ENCODE measurements around the gene TPX2.
A peak's percentile ranks its signal among the peaks of the same experiment; 100 is the strongest.
"Not testable (repeated sequence)": the region's sequence is repeated elsewhere in the genome, so short reads cannot be mapped to it uniquely, and the experiment has no call there.

TPX2 gene

GRCh38 chr20:31720486-31721407 is 18.3 kb upstream of the TPX2 start:
- DNase-seq (ENCODE audit: low spot score), result no peak

GRCh38 chr20:31721408-31722256 is 17.5 kb upstream of the TPX2 start:
- no peak for DNase-seq (ENCODE audit: low spot score)

GRCh38 chr20:31722257-31723068 is 16.6 kb upstream of the TPX2 start, which contains the start of gene BCL2L1:
Gene BCL2L1 (minus strand): TSS chr20:31722868. CDS start chr20:31722218, 650 bp downstream.
- peak; percentile 84 for DNase-seq (ENCODE audit: low spot score)

GRCh38 chr20:31723069-31723318 is 16.1 kb upstream of the TPX2 start:
- no peak for DNase-seq (ENCODE audit: low spot score)

GRCh38 chr20:31723319-31724078 is 15.6 kb upstream of the TPX2 start:
- peak; percentile 98 for DNase-seq (ENCODE audit: low spot score)

DNA sequence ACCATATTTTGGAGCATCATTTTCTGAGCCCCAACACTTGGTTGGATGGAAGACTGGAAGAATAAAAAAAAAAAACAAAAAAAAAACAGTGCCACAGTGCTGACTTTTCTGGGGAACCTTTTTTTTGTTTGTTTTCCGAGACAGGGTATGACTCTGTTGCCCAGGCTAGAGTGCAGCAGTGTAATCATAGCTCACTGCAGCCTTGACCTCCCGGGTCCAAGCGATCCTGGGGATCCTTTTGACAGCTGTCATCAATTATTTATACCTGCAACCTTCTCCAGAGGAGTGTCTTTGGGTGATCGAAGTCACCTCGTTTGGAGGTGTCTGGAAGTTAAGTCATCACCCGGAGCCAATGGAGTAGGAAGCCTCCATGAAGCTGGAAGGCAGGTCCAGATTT is 7.8 kb upstream of the TPX2 start:
- no peak for DNase-seq (ENCODE audit: low spot score)

- no peak for DNase-seq (ENCODE audit: low spot score)
These were observed 474 bp downstream of the TPX2 start for GRCh38 chr20:31739550-31739977.

DNA sequence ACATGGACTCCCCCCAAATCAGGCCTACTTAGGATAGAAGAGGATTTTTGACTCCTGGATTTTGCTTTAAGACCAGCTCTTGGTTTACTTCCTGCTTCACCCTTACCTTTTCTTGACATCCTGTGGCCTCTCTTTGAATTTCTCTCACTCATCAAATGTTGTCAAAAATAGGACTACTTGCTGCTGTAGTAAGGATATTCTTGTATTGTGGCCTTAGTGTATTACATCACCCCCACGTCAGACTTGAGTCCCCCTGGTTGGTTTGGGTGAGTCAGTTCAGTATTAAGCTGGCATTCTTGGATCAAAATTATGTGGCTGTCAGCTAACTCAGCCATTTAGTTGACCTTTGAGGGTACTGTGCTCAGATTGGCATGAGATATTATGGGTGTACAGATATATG is 1.1 kb downstream of the TPX2 start:
- DNase-seq (ENCODE audit: low spot score), result peak; percentile 33

DNA sequence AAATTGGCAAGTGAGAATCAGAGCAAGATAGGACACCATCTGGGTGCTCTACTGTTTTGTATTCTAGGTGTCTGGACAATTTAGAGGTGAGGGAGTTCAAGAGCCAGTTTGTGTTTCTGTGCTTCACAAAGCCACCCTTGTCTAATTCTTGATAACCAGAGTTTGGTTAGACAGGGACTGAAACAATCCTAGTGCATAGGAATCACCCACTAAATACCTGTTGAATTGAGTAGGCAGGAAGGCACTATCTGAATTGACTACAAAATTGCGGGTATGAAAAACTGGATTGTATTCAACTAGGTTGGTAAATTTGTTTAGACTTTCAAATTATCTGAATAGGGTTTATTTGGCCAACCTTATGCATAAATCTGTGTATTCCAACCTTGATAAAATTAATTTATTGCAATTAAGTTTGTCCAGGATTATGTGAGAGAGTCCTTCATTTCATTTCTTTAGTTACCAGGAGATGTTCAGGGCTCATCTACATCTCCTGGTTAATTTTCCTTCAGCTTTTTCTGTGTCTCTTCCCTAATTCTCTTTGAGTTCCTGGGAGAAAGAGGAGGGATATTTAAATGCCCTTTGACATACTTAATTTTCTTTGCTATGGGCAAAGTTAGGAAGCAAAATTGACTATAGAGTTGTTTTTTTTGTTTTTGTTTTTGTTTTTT is 1.7 kb downstream of the TPX2 start:
- DNase-seq (ENCODE audit: low spot score), result no peak

DNA sequence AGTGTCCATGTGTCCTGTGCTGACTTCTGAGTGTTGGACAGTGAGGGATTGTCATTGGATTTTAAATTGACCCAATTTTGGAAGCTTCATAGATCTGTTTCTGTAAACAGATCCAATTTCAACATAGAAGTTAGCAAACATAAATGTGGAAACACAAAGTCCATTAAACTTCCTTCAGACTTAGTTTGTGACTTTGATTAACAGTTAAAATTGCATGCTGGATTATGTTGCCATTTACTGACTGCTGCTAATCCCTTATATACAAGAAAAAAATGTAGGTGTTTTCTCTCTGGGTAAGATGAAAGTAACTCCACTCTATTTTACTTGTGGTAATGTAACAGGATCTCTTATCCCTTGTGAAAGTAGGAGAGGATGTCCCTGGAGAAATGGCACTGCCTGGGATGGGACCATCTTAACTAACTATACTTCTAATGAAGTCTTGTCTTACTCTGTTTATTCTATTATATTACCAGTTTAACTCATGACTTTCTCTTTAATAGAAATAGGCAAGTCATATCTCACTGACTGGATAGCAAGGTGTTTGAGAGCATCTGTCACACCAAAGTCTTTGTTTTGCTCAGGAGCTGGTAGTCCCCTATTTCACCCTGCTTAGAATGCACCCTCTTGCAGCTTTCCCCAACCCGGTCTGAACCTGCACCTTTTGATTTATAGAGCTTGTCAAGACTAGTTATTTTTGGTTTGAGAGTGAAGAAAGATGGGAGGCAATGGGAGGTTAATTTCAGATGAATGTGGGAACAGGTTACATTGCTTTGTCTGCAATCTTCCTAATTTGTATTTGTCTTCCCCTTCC is 7.2 kb downstream of the TPX2 start:
- no peak for DNase-seq (ENCODE audit: low spot score)

DNA sequence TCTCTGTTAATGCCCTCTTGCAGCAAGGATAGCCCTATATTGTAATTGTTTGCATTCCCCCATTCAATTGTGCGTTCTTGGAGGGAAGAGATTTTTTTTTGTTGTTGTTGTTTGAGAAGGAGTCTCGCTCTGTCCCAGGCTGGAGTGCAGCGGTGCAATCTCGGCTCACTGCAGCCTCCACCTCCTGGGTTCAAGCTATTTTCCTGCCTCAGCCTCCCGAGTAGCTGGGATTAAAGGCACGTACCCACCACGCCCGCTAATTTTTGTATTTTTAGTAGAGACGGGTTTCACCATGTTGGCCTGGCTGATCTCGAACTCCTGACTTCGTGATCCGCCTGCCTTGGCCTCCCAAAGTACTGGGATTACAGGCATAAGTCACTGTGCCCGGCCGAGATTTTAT is 7.9 kb downstream of the TPX2 start:
- DNase-seq (ENCODE audit: low spot score), result not testable (repeated sequence)

- peak; percentile 31 for DNase-seq (ENCODE audit: low spot score)
These were observed 8.6 kb downstream of the TPX2 start for GRCh38 chr20:31747640-31748039.

- no peak for DNase-seq (ENCODE audit: low spot score)
These were observed 10.1 kb downstream of the TPX2 start for GRCh38 chr20:31749223-31749622.

DNA sequence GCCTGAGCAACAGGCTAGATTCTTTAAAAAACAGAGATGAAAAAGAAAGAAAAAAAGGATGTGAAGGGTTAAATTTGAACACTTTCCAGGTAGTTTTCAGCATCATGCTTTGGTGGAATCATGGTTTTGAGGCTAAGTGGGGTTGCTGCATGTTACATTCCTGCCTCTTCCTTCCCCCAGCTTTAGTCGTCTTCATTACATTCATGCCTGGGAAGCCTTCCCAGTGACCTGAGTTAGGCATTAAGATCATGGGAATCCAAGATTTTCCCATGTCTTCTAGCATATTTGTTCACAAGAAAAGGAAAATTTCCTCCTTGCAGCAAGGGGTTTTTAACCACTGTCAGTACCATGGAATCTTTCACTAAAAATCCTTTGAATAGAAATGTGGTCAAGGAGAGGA is 12.0 kb downstream of the TPX2 start:
- DNase-seq (ENCODE audit: low spot score), result peak; percentile 81

- DNase-seq (ENCODE audit: low spot score), result no peak
These were observed 18.2 kb downstream of the TPX2 start for GRCh38 chr20:31757254-31757653.

DNA sequence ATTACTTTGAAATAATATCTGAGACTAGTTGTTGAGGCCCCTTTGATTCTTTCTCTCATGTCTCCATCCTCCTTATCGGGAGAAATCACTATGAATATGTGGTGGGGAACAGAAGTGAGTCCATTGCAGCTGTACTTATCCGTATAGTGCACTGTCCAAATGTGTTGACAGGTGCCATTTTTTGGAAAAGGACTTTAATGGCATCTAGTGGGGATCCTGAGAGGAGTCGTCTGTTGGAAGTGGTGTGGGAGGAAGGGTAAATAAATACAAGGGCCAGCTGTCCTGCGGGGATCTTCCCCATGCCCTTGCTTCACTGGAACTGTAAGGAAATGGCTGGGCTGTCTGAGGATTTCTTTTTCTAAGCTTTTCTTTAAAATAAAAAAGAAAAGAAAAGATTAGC is 19.4 kb downstream of the TPX2 start:
- DNase-seq (ENCODE audit: low spot score), result no peak

DNA sequence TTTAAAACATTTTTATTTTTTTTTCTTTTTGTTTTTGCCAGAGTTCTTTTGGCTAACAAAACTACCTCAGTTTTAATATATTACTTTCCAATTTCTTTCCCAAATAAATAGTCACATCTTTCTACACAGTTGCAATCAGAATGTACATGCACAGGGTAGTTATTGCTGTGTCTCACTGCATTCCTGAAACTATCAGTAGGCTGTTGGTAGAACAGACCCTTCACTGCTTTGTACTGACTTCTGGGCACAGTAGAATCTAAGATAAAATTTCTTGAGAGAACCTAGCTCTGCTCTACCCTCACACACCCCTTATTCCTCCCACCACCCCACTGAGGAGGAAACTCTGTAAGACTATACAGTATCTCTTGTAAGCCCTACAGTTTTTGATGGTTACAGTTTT is 19.9 kb downstream of the TPX2 start:
- no peak for DNase-seq (ENCODE audit: low spot score)

DNA sequence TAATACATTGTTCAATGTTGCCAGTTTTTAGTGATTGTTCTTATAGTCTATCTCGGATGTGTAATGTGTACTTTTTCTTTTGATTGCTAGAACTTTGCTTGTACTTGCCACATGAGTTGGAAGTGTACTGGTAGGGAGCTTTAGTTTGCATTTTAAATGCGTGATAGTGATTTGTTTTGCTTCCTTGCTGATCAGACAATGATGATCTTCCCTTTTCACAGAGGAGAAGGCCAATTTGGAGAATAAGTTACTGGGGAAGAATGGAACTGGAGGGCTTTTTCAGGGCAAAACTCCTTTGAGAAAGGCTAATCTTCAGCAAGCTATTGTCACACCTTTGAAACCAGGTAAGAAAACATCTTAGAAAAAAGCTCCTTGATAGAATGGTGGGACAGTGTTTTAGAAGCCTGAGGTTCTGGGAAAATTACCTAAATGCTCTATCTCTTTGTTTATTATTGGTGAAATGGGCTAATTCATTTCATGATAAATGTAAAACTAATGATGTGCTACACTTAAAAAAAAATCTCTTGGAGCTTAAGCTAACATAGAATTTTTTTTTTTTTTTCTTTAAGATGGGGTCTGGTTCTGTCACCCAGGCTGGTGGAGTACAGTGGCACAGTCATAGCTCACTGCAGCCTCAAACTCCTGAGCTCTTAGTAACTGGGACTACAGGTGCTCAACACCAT is 20.9 kb downstream of the TPX2 start:
- DNase-seq (ENCODE audit: low spot score), result no peak

DNA sequence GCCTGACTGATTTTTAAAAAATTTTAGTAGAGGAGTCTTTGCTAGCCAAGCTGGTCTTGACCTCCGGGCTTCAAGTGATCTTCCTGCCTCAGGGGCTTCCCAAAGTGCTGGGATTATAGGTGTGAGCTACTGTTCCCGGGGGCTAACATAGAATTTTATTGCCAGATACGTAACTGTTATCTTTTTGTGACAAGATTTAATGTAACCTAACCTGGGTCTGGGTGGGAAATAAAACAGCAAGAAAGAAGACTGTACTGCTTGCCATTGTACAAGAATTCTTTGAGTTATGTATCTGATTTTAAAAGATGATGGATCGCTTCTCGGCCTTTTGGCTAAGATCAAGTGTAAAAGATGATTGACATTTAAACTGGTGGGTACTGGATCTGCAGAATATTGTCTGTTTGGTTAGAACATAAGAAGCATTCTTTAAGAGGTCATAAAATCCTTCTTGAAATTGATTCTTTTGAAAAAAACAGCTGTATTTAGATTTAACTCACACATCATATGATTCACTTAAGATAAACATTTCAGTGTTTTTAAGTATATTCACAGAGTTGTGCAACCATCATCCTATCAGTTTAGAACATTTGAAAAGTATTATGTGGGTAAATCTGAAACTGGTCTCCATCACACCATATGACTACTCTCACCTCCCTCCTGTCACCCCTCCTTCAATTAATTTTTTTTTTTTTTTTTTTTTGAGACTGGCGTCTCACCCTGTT is 21.6 kb downstream of the TPX2 start:
- no peak for DNase-seq (ENCODE audit: low spot score)
